HepG2 (cell line): Measurements from ENCODE around the gene NT5DC4. TPM values are rescaled to one million over a fixed set of nuclear protein-coding genes. Genes with fewer than 3 reads are reported as not detected.
A peak's percentile ranks its signal among the peaks of the same experiment; 100 is the strongest.

Experiments
- ATF5 ChIP-seq: sonication (generic); formaldehyde crosslinking; IDR thresholded peaks from 2 replicates; pipeline ENCODE4 v1.4.0; 2020; ENCODE audit warnings: mild to moderate bottlenecking, low read depth, missing genetic modification reagents
- BATF2 ChIP-seq: sonication (generic); formaldehyde crosslinking; IDR thresholded peaks from 2 replicates; pipeline ENCODE4 v1.8.0; 2022; ENCODE audit warnings: mild to moderate bottlenecking, missing genetic modification reagents, moderate library complexity
- CENPBD1 ChIP-seq: sonication (generic); formaldehyde crosslinking; IDR thresholded peaks from 2 replicates; pipeline ENCODE4 v1.8.0; 2022; ENCODE audit warnings: missing genetic modification reagents, low read depth, mild to moderate bottlenecking, borderline replicate concordance
- KLF11 ChIP-seq: IDR thresholded peaks from 2 replicates; pipeline ENCODE4 v1.6.1; 2016; ENCODE audit warnings: missing compliant biosample characterization
- MATR3 ChIP-seq: sonication (generic); formaldehyde crosslinking; IDR thresholded peaks from 2 replicates; pipeline ENCODE4 v1.4.0; 2020; ENCODE audit warnings: missing genetic modification reagents
- NCOA5 ChIP-seq: sonication (generic); formaldehyde crosslinking; IDR thresholded peaks from 2 replicates; pipeline ENCODE4 v1.4.0; 2020; ENCODE audit warnings: missing genetic modification reagents
- PHF20 ChIP-seq: sonication (generic); formaldehyde crosslinking; IDR thresholded peaks from 2 replicates; pipeline ENCODE4 v1.5.0; 2020; ENCODE audit warnings: mild to moderate bottlenecking, missing genetic modification reagents
- SAFB2 ChIP-seq: sonication (generic); formaldehyde crosslinking; IDR thresholded peaks from 2 replicates; pipeline ENCODE4 v1.5.1; 2020; ENCODE audit warnings: missing genetic modification reagents, low read depth, mild to moderate bottlenecking, borderline replicate concordance
- SATB2 ChIP-seq: sonication (generic); formaldehyde crosslinking; IDR thresholded peaks from 2 replicates; pipeline ENCODE4 v1.5.0; 2020; ENCODE audit warnings: missing genetic modification reagents
- SMAD9 ChIP-seq: sonication (generic); formaldehyde crosslinking; IDR thresholded peaks from 2 replicates; pipeline ENCODE4 v1.5.1; 2020; ENCODE audit warnings: mild to moderate bottlenecking, missing genetic modification reagents
- SNAPC2 ChIP-seq: sonication (generic); formaldehyde crosslinking; IDR thresholded peaks from 2 replicates; pipeline ENCODE4 v1.8.1; 2022; ENCODE audit warnings: mild to moderate bottlenecking, missing genetic modification reagents
- TRIM22 ChIP-seq: fragments of 450-650 bp; IDR thresholded peaks from 2 replicates; pipeline ENCODE4 v1.6.1; 2017
- U2AF1 ChIP-seq: fragments of 200-400 bp; formaldehyde crosslinking; optimal IDR thresholded peaks from 2 replicates; pipeline ENCODE3; 2017; ENCODE audit warnings: mild to moderate bottlenecking, low read depth, low read length
- ZBTB20 ChIP-seq: sonication (generic); formaldehyde crosslinking; IDR thresholded peaks from 2 replicates; pipeline ENCODE4 v1.8.1; 2023; ENCODE audit warnings: missing genetic modification reagents, low read depth, mild to moderate bottlenecking, borderline replicate concordance
- ZFAT ChIP-seq: sonication (generic); formaldehyde crosslinking; conservative IDR thresholded peaks from 2 replicates; pipeline ENCODE4 v1.8.1; 2023; ENCODE audit warnings: missing genetic modification reagents, inconsistent platforms
- ZFYVE20 ChIP-seq: sonication (generic); formaldehyde crosslinking; IDR thresholded peaks from 2 replicates; pipeline ENCODE4 v1.8.0; 2023; ENCODE audit warnings: low read depth, mild to moderate bottlenecking, moderate library complexity, missing genetic modification reagents, borderline replicate concordance
- ZNF124 ChIP-seq: sonication (generic); formaldehyde crosslinking; IDR thresholded peaks from 2 replicates; pipeline ENCODE4 v1.4.0; 2020; ENCODE audit warnings: missing genetic modification reagents
- ZNF17 ChIP-seq: sonication (generic); formaldehyde crosslinking; IDR thresholded peaks from 2 replicates; pipeline ENCODE4 v1.5.0; 2020; ENCODE audit warnings: mild to moderate bottlenecking, missing genetic modification reagents
- ZNF225 ChIP-seq: sonication (generic); formaldehyde crosslinking; IDR thresholded peaks from 2 replicates; pipeline ENCODE4 v1.4.0; 2020; ENCODE audit warnings: mild to moderate bottlenecking, missing genetic modification reagents
- ZNF234 ChIP-seq: sonication (generic); formaldehyde crosslinking; conservative IDR thresholded peaks from 2 replicates; pipeline ENCODE4 v1.5.1; 2020; ENCODE audit warnings: mild to moderate bottlenecking, missing genetic modification reagents
- ZNF280B ChIP-seq: sonication (generic); formaldehyde crosslinking; IDR thresholded peaks from 2 replicates; pipeline ENCODE4 v1.5.0; 2020; ENCODE audit warnings: missing genetic modification reagents, mild to moderate bottlenecking, borderline replicate concordance
- ZNF570 ChIP-seq: sonication (generic); formaldehyde crosslinking; IDR thresholded peaks from 2 replicates; pipeline ENCODE4 v1.4.0; 2020; ENCODE audit warnings: mild to moderate bottlenecking, missing genetic modification reagents, borderline replicate concordance
- ZNF678 ChIP-seq: sonication (generic); formaldehyde crosslinking; IDR thresholded peaks from 2 replicates; pipeline ENCODE4 v1.4.0; 2020; ENCODE audit warnings: mild to moderate bottlenecking, missing genetic modification reagents
- ZNF691 ChIP-seq: sonication (generic); formaldehyde crosslinking; IDR thresholded peaks from 2 replicates; pipeline ENCODE4 v1.4.0; 2020; ENCODE audit warnings: missing genetic modification reagents, low read depth, mild to moderate bottlenecking, borderline replicate concordance
- ZNF720 ChIP-seq: sonication (generic); formaldehyde crosslinking; IDR thresholded peaks from 2 replicates; pipeline ENCODE4 v1.4.0; 2020; ENCODE audit warnings: missing genetic modification reagents
- ZNF749 ChIP-seq: sonication (generic); formaldehyde crosslinking; IDR thresholded peaks from 2 replicates; pipeline ENCODE4 v1.8.0; 2022; ENCODE audit warnings: mild to moderate bottlenecking, missing genetic modification reagents, moderate library complexity, borderline replicate concordance
- polyA plus RNA-seq, 8 experiments: library from polyadenylated mRNA; depleted of rRNA in 3 of 8; stranded (reverse) in 7 of 8; unstranded in 1 of 8; fragments of >200 nt; fragmentation: Illumina TruSeq in 4 of 8; extraction: Trizol in 4 of 8; gene quantifications; 2 replicates each; pipeline versions ENCODE4 v1.2.1 to v1.2.3, GENCODE V29; 2011 to 2016; ENCODE audit warnings: low read depth in 4 of 8, missing spikeins in 1 of 8, mixed read lengths in 1 of 8; ENCODE audit not compliant: insufficient read depth in 1 of 8
- total RNA-seq, 5 experiments: library from RNA; depleted of rRNA; stranded (reverse); fragments of >200 nt; fragmentation: Illumina TruSeq; extraction: Trizol; gene quantifications; 2 replicates each; pipeline ENCODE4 v1.2.3, GENCODE V29; 2016; ENCODE audit warnings: low read depth in 1 of 5

The NT5DC4 gene
- total and polyA plus RNA-seq, 2 of the 13 experiments (the other 11 are each of a cell fraction or from before 2014, with no cell fraction given): 0.04 to 4.2 TPM

- TF ChIP-seq PHF20 (no peak), ZNF234 (CRISPR knock-in tag) (no peak), ZFYVE20 (CRISPR knock-in tag) (no peak), ZNF225 (CRISPR knock-in tag) (no peak), ZBTB20 (CRISPR knock-in tag) (no peak), SNAPC2 (CRISPR knock-in tag) (no peak), ZNF17 (CRISPR knock-in tag) (no peak), ZNF678 (no peak), CENPBD1 (CRISPR knock-in tag) (no peak), TRIM22 (no peak), ATF5 (no peak), U2AF1 (peak; percentile 62), SATB2 (CRISPR knock-in tag) (no peak), BATF2 (no peak), ZNF280B (CRISPR knock-in tag) (no peak), ZNF124 (no peak), ZNF720 (CRISPR knock-in tag) (no peak), MATR3 (CRISPR knock-in tag) (no peak), KLF11 (peak; percentile 38; the same call in 1 of the 2 replicates), NCOA5 (no peak), ZNF691 (0 out of 2 replicates have a peak, but pooled peaks have one; percentile 76), ZFAT (CRISPR knock-in tag) (no peak), ZNF749 (no peak), SMAD9 (CRISPR knock-in tag) (no peak), SAFB2 (CRISPR knock-in tag) (no peak), ZNF570 (no peak)
Observed at GRCh38 chr2:112692495-112692911, 28.3 kb upstream of the NT5DC4 start (continued).
